Fibroblast of villous mesenchyme (primary cell): ENCODE measurements around the gene TPD52L2. TPM values are rescaled to one million over a fixed set of nuclear protein-coding genes. Genes with fewer than 3 reads are reported as not detected.

ENCODE experiments used
- DNase-seq: peaks from one replicate; pipeline ENCODE4 v3.0.0-alpha.2; 2010; ENCODE audit warnings: low read depth
- H3K4me3 ChIP-seq: 2 replicates; pipeline ENCODE4 v1.5.1; 2011; ENCODE audit warnings: low read depth, mild to moderate bottlenecking, low read length
- CTCF ChIP-seq: IDR thresholded peaks from 2 replicates; pipeline ENCODE4 v1.5.1; 2012; ENCODE audit warnings: low read depth, mild to moderate bottlenecking, low read length; ENCODE audit not compliant: insufficient read depth
- total RNA-seq: library from RNA; depleted of rRNA; stranded (reverse); fragments of >200 nt; gene quantifications from 2 replicates; pipeline ENCODE4 v1.2.3, GENCODE V29; 2012

The TPD52L2 gene
- total RNA-seq, 1 donor: 115 TPM

- H3K4me3 ChIP-seq: peak overlapping the region; percentile 67
Observed at GRCh38 chr20:63829945-63830835, 34.9 kb upstream of the TPD52L2 start.

GRCh38 chr20:63830841-63831588 lies 34.1 kb upstream of the TPD52L2 start, which contains the start of gene ZBTB46:
Gene ZBTB46 (minus strand): TSS chr20:63831264. CDS start chr20:63790757, 40,507 bp downstream.
- no peak for TF ChIP-seq CTCF
- H3K4me3 ChIP-seq: peak within 1 kb of the TSS; percentile 67
- peak; percentile 48 for DNase-seq

More at GRCh38 chr20:63829945-63830835, 34.9 kb upstream of the TPD52L2 start:
- TF ChIP-seq CTCF: no peak
- peak; percentile 35 for DNase-seq

- no peak for DNase-seq
- H3K4me3 ChIP-seq: peak overlapping the region; percentile 52
- TF ChIP-seq CTCF: no peak
Observed at GRCh38 chr20:63831646-63831992, 33.5 kb upstream of the TPD52L2 start.

GRCh38 chr20:63831993-63832686 lies 32.9 kb upstream of the TPD52L2 start:
- peak overlapping the region; percentile 52 for H3K4me3 ChIP-seq
- DNase-seq: peak; percentile 65
- no peak for TF ChIP-seq CTCF

GRCh38 chr20:63833776-63834490 lies 31.1 kb upstream of the TPD52L2 start:
- H3K4me3 ChIP-seq: no peak overlapping the region
- DNase-seq: peak; percentile 75
- no peak for TF ChIP-seq CTCF

GRCh38 chr20:63834491-63834880 lies 30.6 kb upstream of the TPD52L2 start:
- TF ChIP-seq CTCF: no peak
- H3K4me3 ChIP-seq: no peak overlapping the region
- no peak for DNase-seq
